Lung (tissue), 16 donors: ENCODE data around the gene OTUD4. TPM values are rescaled to one million over a fixed set of nuclear protein-coding genes. Genes with fewer than 3 reads are reported as not detected.
A peak's percentile ranks its signal among the peaks of the same experiment; 100 is the strongest.
"Not testable (repeated sequence)": the region's sequence is repeated elsewhere in the genome, so short reads cannot be mapped to it uniquely, and the experiment has no call there.

ENCODE experiments used
- ATAC-seq: fragments of 200-7000 bp; cut with Tn5 transposase; one replicate; pipeline ENCODE4 v1.9.1; 2020; ENCODE audit warnings: moderate number of reproducible peaks; ENCODE audit not compliant: insufficient read depth, low FRiP score
- DNase-seq, 3 donors: peaks; one replicate each; pipeline ENCODE4 v3.0.0-alpha.2; 2013 to 2017
- H3K27ac ChIP-seq, 2 donors: one replicate each; pipeline ENCODE4 v1.5.1; 2013; ENCODE audit warnings: mild to moderate bottlenecking in 2 of 2, moderate library complexity in 2 of 2, control low read depth in 1 of 2, inconsistent platforms in 1 of 2, low read depth in 1 of 2, low read length in 1 of 2
- H3K27me3 ChIP-seq, 3 donors: one replicate each; pipeline ENCODE4 v1.5.1; 2013; ENCODE audit warnings: low read length in 2 of 3; ENCODE audit not compliant: control insufficient read depth in 3 of 3, insufficient read depth in 3 of 3
- H3K36me3 ChIP-seq, 4 donors: one replicate each; pipeline ENCODE4 v1.5.1; 2013; ENCODE audit warnings: low read length in 4 of 4, mild to moderate bottlenecking in 1 of 4, moderate library complexity in 1 of 4; ENCODE audit not compliant: control insufficient read depth in 4 of 4, insufficient read depth in 4 of 4
- H3K4me1 ChIP-seq, 5 donors: one replicate each; pipeline ENCODE4 v1.5.1; 2013; ENCODE audit warnings: low read length in 5 of 5, mild to moderate bottlenecking in 2 of 5, moderate library complexity in 1 of 5; ENCODE audit not compliant: control insufficient read depth in 5 of 5, insufficient read depth in 5 of 5
- H3K4me3 ChIP-seq: one replicate; pipeline ENCODE4 v1.5.1; 2013; ENCODE audit warnings: mild to moderate bottlenecking, control low read depth, moderate library complexity
- H3K9ac ChIP-seq, 2 donors: one replicate each; pipeline ENCODE4 v1.5.1; 2013; ENCODE audit warnings: low read length in 2 of 2, control low read depth in 1 of 2; ENCODE audit not compliant: insufficient read depth in 1 of 2
- H3K9me3 ChIP-seq, 4 donors: one replicate each; pipeline ENCODE4 v1.5.1; 2013; ENCODE audit warnings: low read length in 3 of 4, mild to moderate bottlenecking in 1 of 4, moderate library complexity in 1 of 4; ENCODE audit not compliant: control insufficient read depth in 4 of 4, insufficient read depth in 3 of 4
- WGBS, 2 donors: extraction: QIAGEN DNeasy Blood & Tissue Kit; methylation state at CpG; one replicate each; pipeline ENCODE4 v1.1.7; 2013; 5-methylcytosine and 5-hydroxymethylcytosine counted together
- long read RNA-seq, 5 donors: transcript quantifications; one replicate each; lab custom pipeline, GENCODE V29; 2026
- polyA plus RNA-seq, 2 donors: library from polyadenylated mRNA; stranded (reverse); fragments of 200-250 nt; gene quantifications; one replicate each; pipeline ENCODE4 v1.2.1, GENCODE V29; 2013
- total RNA-seq, 2 donors: library from RNA; depleted of rRNA in 1 of 2; stranded (reverse); fragments of >200 nt in 1 of 2; gene quantifications; one replicate each; pipeline ENCODE4 v1.2.1, GENCODE V29; 2014 to 2021
- TF ChIP-seq, protein P1 (sequence below): IDR thresholded peaks from 2 replicates; pipeline ENCODE4 v1.5.1; 2012; ENCODE audit warnings: mild to moderate bottlenecking; ENCODE audit errors: control extremely low read depth, extremely low read depth
- donor health status: control.
- donor health status: control.
- donor health status: Bipolar disorder and iron deficiency.
- donor health status: healthy.
- donor health status: DM: yes; HTN: yes; CAD: no.

The OTUD4 gene, protein sequence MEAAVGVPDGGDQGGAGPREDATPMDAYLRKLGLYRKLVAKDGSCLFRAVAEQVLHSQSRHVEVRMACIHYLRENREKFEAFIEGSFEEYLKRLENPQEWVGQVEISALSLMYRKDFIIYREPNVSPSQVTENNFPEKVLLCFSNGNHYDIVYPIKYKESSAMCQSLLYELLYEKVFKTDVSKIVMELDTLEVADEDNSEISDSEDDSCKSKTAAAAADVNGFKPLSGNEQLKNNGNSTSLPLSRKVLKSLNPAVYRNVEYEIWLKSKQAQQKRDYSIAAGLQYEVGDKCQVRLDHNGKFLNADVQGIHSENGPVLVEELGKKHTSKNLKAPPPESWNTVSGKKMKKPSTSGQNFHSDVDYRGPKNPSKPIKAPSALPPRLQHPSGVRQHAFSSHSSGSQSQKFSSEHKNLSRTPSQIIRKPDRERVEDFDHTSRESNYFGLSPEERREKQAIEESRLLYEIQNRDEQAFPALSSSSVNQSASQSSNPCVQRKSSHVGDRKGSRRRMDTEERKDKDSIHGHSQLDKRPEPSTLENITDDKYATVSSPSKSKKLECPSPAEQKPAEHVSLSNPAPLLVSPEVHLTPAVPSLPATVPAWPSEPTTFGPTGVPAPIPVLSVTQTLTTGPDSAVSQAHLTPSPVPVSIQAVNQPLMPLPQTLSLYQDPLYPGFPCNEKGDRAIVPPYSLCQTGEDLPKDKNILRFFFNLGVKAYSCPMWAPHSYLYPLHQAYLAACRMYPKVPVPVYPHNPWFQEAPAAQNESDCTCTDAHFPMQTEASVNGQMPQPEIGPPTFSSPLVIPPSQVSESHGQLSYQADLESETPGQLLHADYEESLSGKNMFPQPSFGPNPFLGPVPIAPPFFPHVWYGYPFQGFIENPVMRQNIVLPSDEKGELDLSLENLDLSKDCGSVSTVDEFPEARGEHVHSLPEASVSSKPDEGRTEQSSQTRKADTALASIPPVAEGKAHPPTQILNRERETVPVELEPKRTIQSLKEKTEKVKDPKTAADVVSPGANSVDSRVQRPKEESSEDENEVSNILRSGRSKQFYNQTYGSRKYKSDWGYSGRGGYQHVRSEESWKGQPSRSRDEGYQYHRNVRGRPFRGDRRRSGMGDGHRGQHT
- total RNA-seq (100 to 1,000 TPM in 1 of 2 donors, 10 to 100 TPM in 1; 32.7 to 101 TPM), polyA plus RNA-seq (10 to 100 TPM; 11.0 to 15.3 TPM)
- long read RNA-seq, donor 1, full-length matches to known transcripts, result 4 of 4 reads
- long read RNA-seq, donor 1, partial matches to known transcripts, result 0 of 4 reads
- long read RNA-seq, donor 1, other reads (novel, unspliced or antisense), result 0 of 4 reads
- long read RNA-seq, donor 2, result 0 reads
- long read RNA-seq, donor 3, result 0 reads
- long read RNA-seq, donor 4, result 0 reads
- long read RNA-seq, donor 5, full-length matches to known transcripts, result 2 of 2 reads
- long read RNA-seq, donor 5, partial matches to known transcripts, result 0 of 2 reads
- long read RNA-seq, donor 5, other reads (novel, unspliced or antisense), result 0 of 2 reads

DNA sequence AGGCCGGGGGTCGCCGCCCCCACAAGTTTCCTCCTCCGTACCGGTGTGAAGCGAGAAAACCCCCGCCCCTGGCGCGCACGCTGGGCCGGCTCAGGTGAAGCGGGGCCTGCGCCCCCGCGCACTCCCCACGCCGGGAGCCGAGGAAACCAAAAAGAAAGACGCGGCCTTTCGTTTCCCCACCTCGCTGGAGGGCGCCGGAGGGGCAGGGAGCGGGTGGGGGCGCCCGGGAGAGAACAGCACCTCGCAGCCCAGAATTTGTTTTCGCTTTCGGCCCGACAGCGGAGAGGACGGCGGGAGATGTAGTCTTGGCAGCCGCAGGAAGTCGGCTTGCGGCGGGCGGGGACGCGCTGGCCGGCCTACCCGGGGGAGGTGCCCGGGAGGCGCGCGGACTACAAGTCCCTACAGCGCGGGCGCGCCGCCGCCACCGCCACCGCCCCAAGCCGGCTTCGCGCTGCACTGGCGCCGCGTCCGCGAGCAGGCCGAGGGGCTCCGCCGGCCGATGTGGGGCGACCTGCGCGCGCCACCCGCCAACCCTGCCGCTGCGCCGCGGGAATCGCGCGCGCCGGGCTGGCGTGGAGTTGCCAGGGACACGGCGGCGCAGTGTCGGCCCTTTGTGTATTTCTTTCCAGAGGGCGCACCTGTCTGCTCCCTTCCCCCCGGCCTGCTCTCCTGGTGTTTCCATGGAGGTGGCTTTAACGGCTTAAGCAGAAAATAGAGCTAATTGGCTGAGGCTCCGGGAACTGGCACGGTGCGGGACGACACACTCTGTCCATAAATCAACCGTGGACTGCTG lies at the start of gene OTUD4:
TSS of gene OTUD4 (minus strand) at position 292 of the 793 bp plus-strand sequence. CDS start 616 bp downstream, outside the sequence.
- WGBS, 2 donors, result 0% methylated on average over 83 to 94 of the region's 94 CpGs
- Histone ChIP-seq H3K4me3 (peak within 1 kb of the TSS; percentile 84), H3K4me1 (peaks cover 0 to 30% (median 3%) of the 10 kb centered on the region in 5 donors), H3K27ac (peak within 1 kb of the TSS; percentile 98), H3K27me3 (no peaks in the 10 kb centered on the region), H3K9ac (peak within 1 kb of the TSS; percentile 85 to 98), H3K36me3 (no peaks in the 10 kb centered on the region), H3K9me3 (no peaks in the 10 kb centered on the region)
- peak; percentile 93 for ATAC-seq
- DNase-seq, result peak; percentile 95 to 99 (median 97)
- TF ChIP-seq, protein P1, sequence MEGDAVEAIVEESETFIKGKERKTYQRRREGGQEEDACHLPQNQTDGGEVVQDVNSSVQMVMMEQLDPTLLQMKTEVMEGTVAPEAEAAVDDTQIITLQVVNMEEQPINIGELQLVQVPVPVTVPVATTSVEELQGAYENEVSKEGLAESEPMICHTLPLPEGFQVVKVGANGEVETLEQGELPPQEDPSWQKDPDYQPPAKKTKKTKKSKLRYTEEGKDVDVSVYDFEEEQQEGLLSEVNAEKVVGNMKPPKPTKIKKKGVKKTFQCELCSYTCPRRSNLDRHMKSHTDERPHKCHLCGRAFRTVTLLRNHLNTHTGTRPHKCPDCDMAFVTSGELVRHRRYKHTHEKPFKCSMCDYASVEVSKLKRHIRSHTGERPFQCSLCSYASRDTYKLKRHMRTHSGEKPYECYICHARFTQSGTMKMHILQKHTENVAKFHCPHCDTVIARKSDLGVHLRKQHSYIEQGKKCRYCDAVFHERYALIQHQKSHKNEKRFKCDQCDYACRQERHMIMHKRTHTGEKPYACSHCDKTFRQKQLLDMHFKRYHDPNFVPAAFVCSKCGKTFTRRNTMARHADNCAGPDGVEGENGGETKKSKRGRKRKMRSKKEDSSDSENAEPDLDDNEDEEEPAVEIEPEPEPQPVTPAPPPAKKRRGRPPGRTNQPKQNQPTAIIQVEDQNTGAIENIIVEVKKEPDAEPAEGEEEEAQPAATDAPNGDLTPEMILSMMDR, result no peak

DNA sequence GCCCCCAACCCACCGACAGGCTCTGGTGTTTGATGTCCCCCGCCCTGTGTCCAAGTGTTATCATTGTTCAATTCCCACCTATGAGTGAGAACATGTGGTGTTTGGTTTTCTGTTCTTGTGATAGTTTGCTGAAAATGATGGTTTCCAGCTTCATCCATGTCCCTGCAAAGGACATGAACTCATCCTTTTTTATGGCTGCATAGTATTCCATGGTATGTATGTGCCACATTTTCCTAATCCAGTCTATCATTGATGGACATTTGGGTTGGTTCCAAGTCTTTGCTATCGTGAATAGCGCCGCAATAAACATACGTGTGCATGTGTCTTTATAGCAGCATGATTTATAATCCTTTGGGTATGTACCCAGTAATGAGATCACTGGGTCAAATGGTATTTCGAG lies 42.8 kb upstream of the OTUD4 start:
- not testable (repeated sequence) for DNase-seq, H3K9me3 ChIP-seq, H3K27me3 ChIP-seq, H3K36me3 ChIP-seq, ATAC-seq, H3K4me1 ChIP-seq, H3K9ac ChIP-seq, H3K4me3 ChIP-seq, H3K27ac ChIP-seq
- WGBS, 2 donors, result 89 to 92% methylated on average over 7 of the region's 7 CpGs

DNA sequence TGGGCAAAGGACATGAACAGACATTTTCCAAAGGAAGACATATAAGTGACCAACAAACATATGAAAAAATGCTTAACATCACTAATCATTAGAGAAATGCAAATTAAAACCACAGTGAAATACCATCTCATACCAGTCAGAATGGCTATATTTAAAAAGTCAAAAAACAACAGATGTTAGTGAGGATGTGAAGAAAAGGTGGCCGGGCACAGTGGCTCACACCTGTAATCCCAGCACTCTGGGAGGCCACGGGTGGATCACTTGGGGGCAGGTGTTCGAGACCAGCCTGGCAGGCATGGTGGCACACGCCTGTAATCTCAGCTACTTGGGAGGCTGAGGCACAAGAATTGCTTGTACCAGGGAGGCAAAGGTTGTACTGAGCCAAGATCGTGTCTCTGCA lies 41.1 kb upstream of the OTUD4 start:
- not testable (repeated sequence) for H3K27ac ChIP-seq, H3K36me3 ChIP-seq, DNase-seq, H3K9ac ChIP-seq, H3K27me3 ChIP-seq, H3K9me3 ChIP-seq, ATAC-seq, H3K4me3 ChIP-seq, H3K4me1 ChIP-seq
- WGBS, 2 donors, result 91 to 95% methylated on average over 5 of the region's 5 CpGs

DNA sequence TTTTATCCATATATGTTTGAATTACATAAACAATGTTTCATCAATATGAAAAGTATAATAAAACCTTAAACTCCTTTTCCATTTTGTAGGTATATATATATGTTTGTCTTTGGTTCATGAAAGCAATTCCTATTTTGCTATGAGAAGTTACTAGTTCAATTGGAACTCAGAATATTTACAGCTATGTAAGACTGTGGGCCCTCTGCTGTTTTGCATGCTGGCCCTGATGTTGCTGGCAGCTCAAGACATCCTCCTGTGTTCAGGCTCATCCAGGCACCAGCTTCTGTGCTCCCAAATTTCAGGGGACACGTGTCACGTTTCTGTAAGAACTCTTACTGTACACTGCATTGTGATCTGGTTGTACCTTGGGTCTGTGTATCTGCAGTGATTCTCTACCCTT lies 38.7 kb upstream of the OTUD4 start:
- TF ChIP-seq, protein P1, result no peak
- Histone ChIP-seq H3K27me3 (no peaks in the 10 kb centered on the region), H3K36me3 (no peaks in the 10 kb centered on the region), H3K4me1 (peaks cover 0 to 5% (median 0%) of the 10 kb centered on the region in 5 donors), H3K4me3 (no peak overlapping the region), H3K9ac (no peak overlapping the region), H3K27ac (no peak overlapping the region), H3K9me3 (no peaks in the 10 kb centered on the region)
- no peak for ATAC-seq
- 91 to 95% methylated on average over 2 of the region's 2 CpGs for WGBS, 2 donors
- no peak for DNase-seq
